OCI-LY7 (cell line): ENCODE measurements around the gene RASA1. TPM values are rescaled to one million over a fixed set of nuclear protein-coding genes. Genes with fewer than 3 reads are reported as not detected.
A peak's percentile ranks its signal among the peaks of the same experiment; 100 is the strongest.

Experiments
- BruUV-seq: library from RNA; stranded (reverse); fragments of 400-500 nt; replicated peaks from 2 replicates; lab custom pipeline; 2021; lab: Mats Ljungman, UMichigan
- CTCF ChIA-PET: fragments of 300-600 bp; sonication (Branson Sonifier 250); formaldehyde crosslinking; loops from one replicate; lab custom pipeline; 2022; ENCODE audit warnings: antibody characterized with exemption; ENCODE audit not compliant: unreplicated experiment; lab: Charles Lee
- POLR2A ChIA-PET: fragments of 300-600 bp; sonication (Branson Sonifier 250); formaldehyde crosslinking; loops from one replicate; lab custom pipeline; 2022; ENCODE audit warnings: antibody characterized with exemption; lab: Charles Lee
- DNase-seq: peaks from one replicate; pipeline ENCODE4 v3.0.0-alpha.2; 2015; ENCODE audit warnings: low spot score
- H2AFZ ChIP-seq: fragments of 200-600 bp; sonication (generic), shearing (Covaris generic); 2 replicates; pipeline ENCODE4 v1.6.1; 2014; ENCODE audit warnings: mild to moderate bottlenecking, antibody characterized with exemption, low read length, moderate library complexity
- H3K27ac ChIP-seq: fragments of 200-600 bp; sonication (generic); 2 replicates; pipeline ENCODE4 v1.5.1; 2014; ENCODE audit warnings: mixed run types, low read depth, mild to moderate bottlenecking, moderate library complexity, low read length, inconsistent platforms; ENCODE audit not compliant: poor library complexity, severe bottlenecking
- H3K36me3 ChIP-seq: fragments of 200-600 bp; sonication (generic); 2 replicates; pipeline ENCODE4 v1.6.1; 2014; ENCODE audit warnings: mild to moderate bottlenecking, antibody characterized with exemption, low read length, moderate library complexity, mixed read lengths; ENCODE audit not compliant: insufficient read depth
- H3K4me1 ChIP-seq: fragments of 200-600 bp; sonication (generic); 2 replicates; pipeline ENCODE4 v1.5.1; 2014; ENCODE audit warnings: mild to moderate bottlenecking, low read length; ENCODE audit not compliant: insufficient read depth, poor library complexity, severe bottlenecking
- H3K4me2 ChIP-seq: fragments of 200-600 bp; sonication (generic); 2 replicates; pipeline ENCODE4 v1.6.1; 2014; ENCODE audit warnings: mild to moderate bottlenecking, low read length
- H3K4me3 ChIP-seq: fragments of 200-600 bp; sonication (generic); 2 replicates; pipeline ENCODE4 v1.5.1; 2014; ENCODE audit warnings: mild to moderate bottlenecking, low read depth, low read length; ENCODE audit not compliant: poor library complexity, severe bottlenecking
- H3K79me2 ChIP-seq: fragments of 200-600 bp; sonication (generic); 2 replicates; pipeline ENCODE4 v1.6.1; 2016; ENCODE audit warnings: low read depth, mild to moderate bottlenecking, low read length, moderate library complexity, mixed read lengths; ENCODE audit not compliant: insufficient read depth
- H3K9me2 ChIP-seq: fragments of 200-600 bp; sonication (generic); 2 replicates; pipeline ENCODE4 v1.6.1; 2016; ENCODE audit warnings: mild to moderate bottlenecking, low read length, mixed read lengths; ENCODE audit not compliant: insufficient read depth
- H3K9me3 ChIP-seq: fragments of 200-600 bp; sonication (generic); 2 replicates; pipeline ENCODE4 v1.6.1; 2014; ENCODE audit warnings: mild to moderate bottlenecking, mixed run types, low read length, mixed read lengths
- H4K20me1 ChIP-seq: fragments of 200-600 bp; sonication (generic); 2 replicates; pipeline ENCODE4 v1.6.1; 2014; ENCODE audit warnings: mild to moderate bottlenecking, antibody characterized with exemption, low read length, moderate library complexity, mixed read lengths; ENCODE audit not compliant: insufficient read depth
- CTCF ChIP-seq: fragments of 200-600 bp; sonication (generic); conservative IDR thresholded peaks from 2 replicates; pipeline ENCODE4 v1.5.1; 2014; ENCODE audit warnings: mild to moderate bottlenecking, antibody characterized with exemption, low read length, moderate library complexity, mixed read lengths
- EZH2phosphoT487 ChIP-seq: fragments of 200-600 bp; sonication (generic); IDR thresholded peaks from 2 replicates; pipeline ENCODE4 v1.6.1; 2018; ENCODE audit warnings: low read depth, borderline replicate concordance, mild to moderate bottlenecking, mixed run types, antibody characterized with exemption, low read length, moderate library complexity, mixed read lengths
- intact Hi-C: fragments of 100-400 bp; cut with micrococcal nuclease; formaldehyde crosslinking; loops from one replicate; pipeline ENCODE4 v1.10.0; 2022; ENCODE audit not compliant: unreplicated experiment
- total RNA-seq, 2 experiments: library from RNA; depleted of rRNA in 1 of 2; stranded (reverse); fragments of >200 nt in 1 of 2; shearing (Covaris generic) in 1 of 2; gene quantifications; 2 replicates each; pipeline ENCODE4 v1.2.3, GENCODE V29; 2014 to 2022

The RASA1 gene
- total RNA-seq, 2 experiments from 2014 or later = 18.1 to 27.3 TPM

DNA sequence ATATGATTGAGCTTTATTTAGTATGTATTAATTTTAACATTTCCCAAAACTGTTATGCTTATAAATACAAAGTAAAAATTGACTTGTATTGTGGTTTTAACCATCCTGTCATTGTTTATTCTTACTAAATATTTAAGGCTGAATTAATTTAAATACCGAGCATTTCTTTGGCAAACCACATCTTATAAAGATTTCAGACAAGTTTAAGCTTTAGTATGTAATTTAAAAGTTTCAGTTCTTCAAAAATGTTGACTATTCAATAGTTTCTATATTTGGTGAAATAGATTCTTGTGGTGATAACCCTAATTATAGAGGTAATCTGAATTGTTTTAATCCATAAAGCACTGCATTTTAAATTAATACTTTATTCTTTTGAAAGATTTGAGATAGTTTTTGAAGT is 79.6 kb downstream of the RASA1 start:
- no peak overlapping the region for H3K4me3 ChIP-seq
- no peaks in the 10 kb centered on the region; the same call in 1 of the 2 replicates for H4K20me1 ChIP-seq
- POLR2A ChIA-PET = interaction anchor here (1.2 to 2.5 kb wide), 3 partner anchors 11 to 50 kb away, joined by 5 to 8 read pairs (median 7); no protein-coding TSS in a partner anchor
- H3K36me3 ChIP-seq = peaks cover 39% of the 10 kb centered on the region
- 0 out of 2 replicates have a peak overlapping the region, but pooled peaks have one; percentile 5 for H3K4me2 ChIP-seq
- no peaks in the 10 kb centered on the region for H3K9me2 ChIP-seq
- H2AFZ ChIP-seq = no peak overlapping the region
- CTCF ChIA-PET = no interaction called here
- H3K79me2 ChIP-seq = no peaks in the 10 kb centered on the region
- H3K9me3 ChIP-seq = no peaks in the 10 kb centered on the region; the same call in 1 of the 2 replicates
- intact Hi-C loops = no loop called here
- H3K4me1 ChIP-seq = peaks cover 13% of the 10 kb centered on the region
- no peak overlapping the region for H3K27ac ChIP-seq
- DNase-seq = no peak
- TF ChIP-seq CTCF = no peak
- TF ChIP-seq EZH2phosphoT487 = no peak
- no TSS peak for BruUV-seq

DNA sequence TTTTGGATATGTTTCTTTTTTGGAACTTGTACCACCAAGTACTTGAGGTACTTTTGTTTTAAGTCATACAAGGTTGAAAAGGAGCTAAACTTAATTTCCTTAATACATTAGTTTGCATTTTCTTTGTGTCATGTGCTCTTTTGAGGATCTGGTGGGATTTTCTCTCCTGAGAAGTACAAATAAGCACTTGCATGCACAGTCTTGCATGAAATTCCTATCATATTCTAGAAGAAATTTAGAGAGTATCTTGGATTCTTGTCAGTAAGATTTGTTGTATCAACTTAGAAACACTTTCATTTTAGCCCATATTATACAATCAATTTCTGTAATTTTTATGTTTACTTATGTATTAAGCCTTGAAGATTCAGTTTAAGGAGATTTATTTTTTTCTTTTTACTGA is 80.2 kb downstream of the RASA1 start:
- CTCF ChIA-PET = no interaction called here
- H4K20me1 ChIP-seq = no peaks in the 10 kb centered on the region; the same call in 1 of the 2 replicates
- intact Hi-C loops = no loop called here
- POLR2A ChIA-PET = interaction anchor here (1.2 to 2.5 kb wide), 4 partner anchors 12 to 49 kb away, joined by 3 to 8 read pairs (median 6); no protein-coding TSS in a partner anchor
- BruUV-seq = no TSS peak
- H3K4me2 ChIP-seq = 0 out of 2 replicates have a peak overlapping the region, but pooled peaks have one; percentile 5
- H3K36me3 ChIP-seq = peaks cover 35% of the 10 kb centered on the region
- no peak for TF ChIP-seq CTCF
- no peak for TF ChIP-seq EZH2phosphoT487
- no peak overlapping the region for H3K27ac ChIP-seq
- no peak overlapping the region for H2AFZ ChIP-seq
- no peak for DNase-seq
- H3K9me3 ChIP-seq = no peaks in the 10 kb centered on the region; the same call in 1 of the 2 replicates
- peaks cover 13% of the 10 kb centered on the region for H3K4me1 ChIP-seq
- H3K9me2 ChIP-seq = no peaks in the 10 kb centered on the region
- H3K79me2 ChIP-seq = no peaks in the 10 kb centered on the region
- H3K4me3 ChIP-seq = no peak overlapping the region

DNA sequence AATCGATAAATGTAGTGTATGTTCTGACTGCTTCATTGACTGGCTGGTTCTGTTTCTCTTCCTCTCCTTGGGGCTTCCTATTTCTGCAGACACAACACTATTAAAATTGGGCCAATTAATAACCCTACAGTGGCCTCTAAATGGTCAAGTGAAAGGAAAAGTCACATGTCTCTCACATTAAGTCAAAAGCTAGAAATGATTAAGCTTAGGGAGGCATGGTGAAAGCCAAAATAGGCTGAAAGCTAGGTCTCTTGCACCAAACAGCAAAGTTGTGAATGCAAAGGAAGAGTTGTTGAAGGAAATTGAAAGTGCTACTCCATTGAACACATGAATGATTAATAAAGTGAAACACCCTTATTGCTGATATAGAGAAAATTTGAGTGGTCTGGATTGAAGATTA is 86.8 kb downstream of the RASA1 start:
- ChIA-PET POLR2A (interaction anchor here (0.7 to 1.4 kb wide), 3 partner anchors 23 to 949 kb away, joined by 3 to 4 read pairs (median 4); no protein-coding TSS in a partner anchor), CTCF (no interaction called here)
- Histone ChIP-seq H3K79me2 (no peaks in the 10 kb centered on the region), H4K20me1 (no peaks in the 10 kb centered on the region), H3K4me1 (no peaks in the 10 kb centered on the region), H2AFZ (no peak overlapping the region), H3K36me3 (peaks cover 17% of the 10 kb centered on the region; the same call in 1 of the 2 replicates), H3K4me3 (no peak overlapping the region), H3K9me3 (no peaks in the 10 kb centered on the region), H3K4me2 (no peak overlapping the region), H3K27ac (no peak overlapping the region), H3K9me2 (no peaks in the 10 kb centered on the region)
- no TSS peak for BruUV-seq
- intact Hi-C loops = no loop called here
- DNase-seq = no peak
- TF ChIP-seq CTCF = no peak
- no peak for TF ChIP-seq EZH2phosphoT487
